ELR (cell line): ENCODE measurements around the gene PSMG3.
"Not testable (repeated sequence)": the region's sequence is repeated elsewhere in the genome, so short reads cannot be mapped to it uniquely, and the experiment has no call there.

Source experiments
- DNase-seq: peaks from one replicate; pipeline ENCODE4 v3.0.0-alpha.2; 2015; ENCODE audit warnings: low read depth

The PSMG3 gene

GRCh38 chr7:1596181-1597043 lies 26.6 kb upstream of the PSMG3 start:
- DNase-seq: no peak

- no peak for DNase-seq
These were observed 25.8 kb upstream of the PSMG3 start for GRCh38 chr7:1595636-1596035.

DNA sequence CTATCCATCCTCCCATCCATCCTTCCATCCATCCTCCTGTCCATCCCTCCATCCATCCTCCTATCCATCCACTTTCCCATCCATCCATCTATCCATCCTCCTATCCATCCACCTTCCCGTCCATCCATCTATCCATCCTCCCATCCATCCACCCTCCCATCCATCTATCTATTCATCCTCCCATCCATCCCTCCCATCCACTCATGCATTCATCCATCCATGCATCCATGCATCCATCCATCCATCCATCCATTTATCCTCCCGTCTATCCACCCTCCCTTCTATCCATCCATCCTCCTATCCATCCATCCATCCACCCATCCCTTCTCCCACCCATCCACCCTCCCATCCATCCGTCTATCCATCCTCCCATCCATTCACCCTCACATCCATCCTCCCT lies 25.2 kb upstream of the PSMG3 start:
- DNase-seq: no peak

DNA sequence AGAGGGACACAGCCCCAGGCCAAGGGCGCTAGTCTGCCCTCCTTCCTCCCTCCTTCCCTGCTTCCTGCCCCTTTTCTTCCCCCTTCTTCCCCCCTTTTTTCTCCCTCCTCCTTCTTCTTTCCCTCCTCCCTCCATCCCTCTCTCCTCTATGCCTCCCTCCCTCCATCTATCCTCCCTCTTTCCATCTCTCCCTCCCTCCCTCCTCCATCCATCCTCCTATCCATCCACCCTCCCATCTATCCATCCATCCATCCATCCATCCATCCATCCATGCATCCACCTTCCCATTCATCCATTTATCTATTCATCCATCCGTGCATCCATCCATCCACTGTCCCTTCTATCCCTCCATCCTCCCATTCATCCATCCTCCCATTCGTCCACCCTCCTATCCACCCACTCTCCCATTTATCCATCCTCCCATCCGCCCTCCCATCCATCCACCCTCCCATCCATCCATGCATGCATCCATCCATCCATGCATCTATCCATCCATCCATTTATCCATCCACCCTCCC lies 24.1 kb upstream of the PSMG3 start:
- no peak for DNase-seq

DNA sequence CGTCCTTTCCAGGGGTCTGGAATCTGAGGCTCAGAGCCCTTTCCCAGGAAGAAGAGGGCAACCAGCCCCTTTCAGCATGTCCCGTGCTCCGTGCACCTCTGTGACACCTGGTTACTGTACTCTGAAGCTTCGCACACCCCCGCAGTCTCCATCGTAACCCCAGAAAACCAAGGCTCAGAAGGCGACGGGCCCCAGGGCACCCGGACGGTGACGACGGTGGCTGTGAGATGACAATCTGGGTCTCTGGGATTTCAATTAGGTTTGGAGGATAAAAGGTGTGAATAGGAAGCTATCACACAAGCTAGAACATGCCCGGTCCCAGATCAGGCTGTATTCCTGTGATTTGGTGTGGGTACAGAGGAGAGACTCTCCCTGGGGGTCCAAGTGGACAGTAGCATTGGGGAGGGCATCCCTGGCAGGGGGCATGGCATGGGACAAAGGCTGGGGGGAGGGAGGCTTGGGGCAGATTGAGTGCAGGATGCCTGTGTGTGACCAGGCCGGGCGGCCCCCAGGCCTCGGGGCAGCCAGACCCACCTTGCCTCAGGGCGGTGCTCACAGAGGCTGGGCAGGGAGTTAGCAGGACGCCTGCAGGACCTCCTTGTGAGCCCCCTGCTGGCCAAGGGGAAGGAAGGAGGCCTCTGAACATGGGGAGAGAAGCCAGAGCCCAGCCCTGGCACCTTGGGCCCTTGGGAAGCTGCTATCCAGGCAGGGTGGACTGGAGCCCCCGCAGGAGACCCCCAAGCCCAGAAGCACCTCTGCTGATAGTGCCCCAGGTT lies 23.4 kb upstream of the PSMG3 start:
- DNase-seq: peak; percentile 58

- DNase-seq: no peak
These were observed 22.6 kb upstream of the PSMG3 start for GRCh38 chr7:1592299-1592871.

GRCh38 chr7:1591876-1592275 lies 22.0 kb upstream of the PSMG3 start:
- no peak for DNase-seq

DNA sequence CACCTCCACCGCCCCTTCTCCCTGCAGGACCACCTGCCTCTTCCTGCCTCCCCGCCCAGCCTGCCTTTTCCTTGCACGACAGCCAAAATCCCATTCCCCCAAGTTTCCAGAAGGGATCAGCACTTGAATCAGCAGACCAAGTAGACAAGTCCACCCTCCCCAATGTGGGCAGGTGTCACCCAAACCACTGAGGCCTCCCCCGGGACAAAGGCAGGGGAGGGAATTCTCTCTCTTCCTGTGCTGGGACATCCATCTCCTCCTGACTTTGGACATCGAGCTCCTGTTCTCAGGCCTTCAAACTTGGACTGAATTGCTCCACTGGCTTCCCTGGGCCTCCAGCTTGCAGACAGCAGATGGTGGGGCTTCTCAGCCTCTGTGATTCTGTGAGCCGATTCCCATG lies 21.6 kb upstream of the PSMG3 start:
- DNase-seq: no peak

- DNase-seq: no peak
These were observed 21.1 kb upstream of the PSMG3 start for GRCh38 chr7:1590887-1591286.

DNA sequence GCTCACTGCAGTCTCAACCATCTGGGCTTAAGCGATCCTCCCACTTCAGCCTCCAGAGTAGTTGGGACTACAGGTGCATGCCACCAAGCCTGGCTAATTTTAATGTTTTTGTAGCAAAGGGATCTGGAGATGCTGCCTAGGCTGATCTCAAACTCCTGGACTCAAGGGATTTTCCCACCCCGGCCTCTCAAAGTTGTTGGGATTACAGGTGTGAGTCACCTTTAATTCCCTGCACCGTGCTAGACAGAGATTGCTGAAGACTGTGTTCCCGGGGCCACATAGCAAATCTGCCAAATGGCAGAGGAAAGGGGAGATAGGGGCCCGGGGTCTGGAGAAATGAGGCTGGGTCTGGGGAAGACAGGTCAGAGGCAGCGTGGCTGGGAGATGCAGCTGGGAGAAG lies 20.6 kb upstream of the PSMG3 start:
- DNase-seq: no peak

DNA sequence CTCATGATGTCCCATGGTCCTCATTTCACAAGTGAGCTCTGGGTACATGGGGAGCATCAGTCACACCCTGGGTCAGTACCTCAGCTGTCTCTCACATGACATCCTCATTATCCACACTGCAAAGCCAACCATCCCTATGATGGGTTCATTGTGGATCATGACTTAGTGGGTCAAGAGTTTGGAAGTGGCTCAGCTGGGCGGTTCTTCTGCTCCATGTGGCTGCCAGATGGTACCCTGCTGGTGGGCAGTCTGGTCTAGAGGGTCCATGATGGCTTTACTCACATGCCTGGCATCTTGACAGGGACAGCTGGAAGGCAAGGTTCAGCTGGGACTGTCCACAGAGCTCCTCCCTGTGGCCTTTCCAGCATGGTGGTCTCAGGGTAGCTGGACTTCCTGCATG lies 19.1 kb upstream of the PSMG3 start:
- no peak for DNase-seq

DNA sequence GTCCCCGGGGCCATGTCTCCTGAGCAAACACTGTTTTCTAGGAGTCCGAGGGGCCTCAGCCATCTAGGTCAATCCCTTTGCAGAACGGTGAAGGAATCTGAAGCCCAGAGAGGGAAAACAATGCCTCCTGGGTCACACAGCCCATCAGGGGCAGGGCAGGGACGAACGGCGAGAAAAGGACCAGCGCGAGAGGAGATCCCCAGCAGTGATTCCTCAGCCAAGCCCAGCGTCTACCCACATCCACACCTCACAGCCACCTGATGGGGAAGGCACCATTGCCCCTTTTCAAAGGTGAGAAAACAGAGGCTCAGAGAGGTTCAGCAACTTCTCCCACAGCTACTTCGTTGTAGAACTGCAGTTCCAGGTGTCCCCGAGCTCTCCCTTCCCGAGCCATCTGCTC lies 17.9 kb upstream of the PSMG3 start:
- no peak for DNase-seq

DNA sequence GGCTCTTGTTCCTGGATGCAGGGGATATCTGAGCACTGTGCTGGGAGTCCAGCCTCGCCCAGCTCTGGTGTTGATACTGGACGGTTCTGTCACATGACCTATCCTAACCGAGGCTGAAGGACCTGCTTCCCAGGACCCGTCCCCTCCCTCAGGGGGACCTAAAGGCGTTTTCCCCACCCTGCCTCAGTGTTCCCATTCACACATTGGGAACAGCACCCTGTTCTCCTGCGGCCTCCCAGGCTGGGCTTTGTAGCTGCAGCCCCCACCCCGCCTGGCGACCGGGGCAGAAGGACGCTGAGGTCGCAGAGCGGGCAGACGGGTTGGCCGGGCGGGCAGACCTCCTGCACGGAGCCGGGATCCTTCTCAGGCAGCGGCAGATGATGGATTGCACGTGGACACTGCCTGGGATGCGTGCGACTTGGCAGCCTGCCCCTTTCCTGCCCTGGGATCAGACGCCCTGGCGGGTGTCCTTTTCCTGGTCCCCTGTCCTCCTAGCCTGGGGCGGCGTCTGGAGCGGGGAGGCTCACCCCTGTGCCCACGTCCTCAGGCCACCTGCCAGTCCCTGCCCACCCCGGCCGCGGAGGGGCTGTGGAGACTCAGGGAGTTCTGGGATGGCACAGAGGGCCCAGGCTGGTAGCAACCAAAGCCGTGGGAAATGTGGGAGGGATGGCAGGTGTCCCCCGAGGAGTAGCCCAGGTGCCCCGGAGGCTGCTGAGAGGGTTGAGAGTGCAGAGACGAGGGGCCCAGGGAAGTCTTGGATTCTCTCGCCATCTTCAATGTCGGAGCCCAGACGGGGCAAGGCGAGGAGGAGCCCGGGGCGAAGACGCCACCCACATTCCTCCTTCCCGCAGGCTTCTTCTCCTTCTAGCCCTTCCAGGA lies 17.2 kb upstream of the PSMG3 start:
- DNase-seq: no peak

DNA sequence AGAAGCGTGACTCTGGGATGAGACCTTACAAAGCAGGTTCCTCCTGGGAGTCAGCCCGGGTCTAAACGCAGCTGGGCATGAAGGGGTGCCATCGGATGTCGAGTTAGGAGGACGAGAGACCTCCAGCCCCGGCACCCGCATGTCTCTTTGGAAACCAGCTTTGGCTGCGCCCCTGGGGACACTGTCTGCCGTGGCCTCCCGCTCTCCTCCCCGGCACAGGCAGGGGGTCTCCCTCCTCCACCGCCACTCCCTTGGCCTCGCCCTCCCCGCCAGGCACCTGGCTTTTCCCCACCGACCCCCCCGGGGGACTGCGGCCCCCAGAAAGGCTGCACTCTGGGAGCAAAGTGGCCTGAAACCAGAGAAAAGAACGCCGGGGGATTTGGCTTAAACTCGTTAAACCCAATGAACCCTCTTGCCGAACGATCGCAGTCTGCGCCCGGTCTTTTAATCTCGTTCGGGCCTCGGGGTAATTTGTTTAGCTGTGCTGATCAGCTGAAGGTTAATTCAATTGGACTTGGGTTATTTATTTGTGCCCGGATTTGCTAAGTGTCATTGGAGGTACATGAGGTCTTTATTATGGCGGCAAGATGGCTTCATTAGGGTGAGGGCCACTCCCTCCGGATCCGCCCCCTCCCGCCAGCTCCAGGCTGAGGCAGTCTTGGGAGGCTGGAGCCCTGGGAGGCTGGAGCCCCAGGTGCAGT lies 16.4 kb upstream of the PSMG3 start:
- no peak for DNase-seq

- no peak for DNase-seq
These were observed 15.5 kb upstream of the PSMG3 start for GRCh38 chr7:1585142-1585981.

- no peak for DNase-seq
These were observed 14.9 kb upstream of the PSMG3 start for GRCh38 chr7:1584700-1585099.

- DNase-seq: not testable (repeated sequence)
These were observed 13.6 kb upstream of the PSMG3 start for GRCh38 chr7:1583241-1583930.

GRCh38 chr7:1580422-1581030 lies 10.7 kb upstream of the PSMG3 start:
- DNase-seq: no peak
